ENCODE results near the gene TNFRSF12A.

Gene TNFRSF12A

GRCh38 chr16:3017794-3018506, 2.2 kb upstream of the TNFRSF12A start, which contains the start of gene CLDN6:
Gene CLDN6 (minus strand): TSS chr16:3018183. CDS start chr16:3016021, 2,162 bp downstream.
- ChIA-PET CTCF (interaction anchor here (0.5 to 1.2 kb wide), 17 partner anchors 8 to 114 kb away, joined by 3 to 13 read pairs (median 4); partner anchors contain the start of gene PKMYT1), POLR2A (interaction anchor here (1.0 to 7.2 kb wide), 8 partner anchors 8 to 117 kb away, joined by 3 to 60 read pairs (median 9); partner anchors contain the start of genes ZNF205 and ZNF213)
- TF ChIP-seq LEF1 (IDR thresholded peaks at IDR 0.05; ENCODE audit: borderline replicate concordance) = no peak
- DNase-seq (ENCODE audit: extremely low spot score) = peak; percentile 73

- DNase-seq (ENCODE audit: extremely low spot score) = no peak
- CTCF ChIA-PET = interaction anchor here (0.5 to 4.5 kb wide), 4 partner anchors 8 to 98 kb away, joined by 3 to 38 read pairs (median 6); no protein-coding TSS in a partner anchor
- POLR2A ChIA-PET = interaction anchor here (0.6 to 7.2 kb wide), 16 partner anchors 9 to 100 kb away, joined by 3 to 60 read pairs (median 7); partner anchors contain the start of genes CLDN9, PAQR4 and PKMYT1
- no peak for TF ChIP-seq HDGF (IDR thresholded peaks at IDR 0.05; ENCODE audit: borderline replicate concordance)
- TF ChIP-seq FOXA1 (IDR thresholded peaks at IDR 0.05) = no peak
- no peak for TF ChIP-seq FOXM1 (IDR thresholded peaks at IDR 0.05; ENCODE audit: borderline replicate concordance)
- TF ChIP-seq SUZ12 (IDR thresholded peaks at IDR 0.05) = no peak
- no peak for TF ChIP-seq L3MBTL2 (conservative IDR thresholded peaks at IDR 0.05)
- no peak for TF ChIP-seq BHLHE40 (IDR thresholded peaks at IDR 0.05; ENCODE audit: borderline replicate concordance)
- no peak for TF ChIP-seq PKNOX1 (IDR thresholded peaks at IDR 0.05)
- TF ChIP-seq NFRKB (IDR thresholded peaks at IDR 0.05) = no peak
- TF ChIP-seq ARNT (IDR thresholded peaks at IDR 0.05) = no peak
- no peak for TF ChIP-seq SP1 (IDR thresholded peaks at IDR 0.05)
- no peak for TF ChIP-seq CTBP1 (IDR thresholded peaks at IDR 0.05; ENCODE audit: borderline replicate concordance)
- no peak for TF ChIP-seq TARDBP (IDR thresholded peaks at IDR 0.05)
- no peak for TF ChIP-seq FOXK2 (IDR thresholded peaks at IDR 0.05)
- TF ChIP-seq LEF1 (IDR thresholded peaks at IDR 0.05; ENCODE audit: borderline replicate concordance) = no peak
- no peak for TF ChIP-seq ELF4 (IDR thresholded peaks at IDR 0.05)
- no peak for TF ChIP-seq ZNF384 (IDR thresholded peaks at IDR 0.05)
These were observed 448 bp upstream of the TNFRSF12A start for GRCh38 chr16:3019594-3020246.

GRCh38 chr16:3020604-3021448, 658 bp downstream of the TNFRSF12A start:
- TF ChIP-seq TARDBP (IDR thresholded peaks at IDR 0.05) (no peak), BHLHE40 (IDR thresholded peaks at IDR 0.05; ENCODE audit: borderline replicate concordance) (no peak), ARNT (IDR thresholded peaks at IDR 0.05) (no peak), FOXK2 (IDR thresholded peaks at IDR 0.05) (no peak), NFRKB (IDR thresholded peaks at IDR 0.05) (no peak), HDGF (IDR thresholded peaks at IDR 0.05; ENCODE audit: borderline replicate concordance) (no peak), L3MBTL2 (conservative IDR thresholded peaks at IDR 0.05) (peak; percentile 73), CTBP1 (IDR thresholded peaks at IDR 0.05; ENCODE audit: borderline replicate concordance) (no peak), ZNF384 (IDR thresholded peaks at IDR 0.05) (no peak), FOXA1 (IDR thresholded peaks at IDR 0.05) (no peak), SP1 (IDR thresholded peaks at IDR 0.05) (no peak), SUZ12 (IDR thresholded peaks at IDR 0.05) (no peak), FOXM1 (IDR thresholded peaks at IDR 0.05; ENCODE audit: borderline replicate concordance) (peak; percentile 38; the same call in 1 of the 2 replicates), ELF4 (IDR thresholded peaks at IDR 0.05) (no peak), LEF1 (IDR thresholded peaks at IDR 0.05; ENCODE audit: borderline replicate concordance) (no peak)
- DNase-seq (ENCODE audit: extremely low spot score) = no peak
- ChIA-PET POLR2A (interaction anchor here (0.6 to 7.2 kb wide), 21 partner anchors 8 to 153 kb away, joined by 3 to 60 read pairs (median 6); partner anchors contain the start of genes CLDN9, FLYWCH1, MMP25 and PAQR4), CTCF (interaction anchor here (0.5 to 4.5 kb wide), 5 partner anchors 7 to 1284 kb away, joined by 3 to 38 read pairs (median 5); no protein-coding TSS in a partner anchor)

GRCh38 chr16:3021449-3022207, 1.5 kb downstream of the TNFRSF12A start:
- DNase-seq (ENCODE audit: extremely low spot score) = peak; percentile 67
- CTCF ChIA-PET = interaction anchor here (0.6 to 4.5 kb wide), 2 partner anchors 10 to 1283 kb away, joined by 3 to 38 read pairs; no protein-coding TSS in a partner anchor
- TF ChIP-seq NFRKB (IDR thresholded peaks at IDR 0.05) = no peak
- TF ChIP-seq CTBP1 (IDR thresholded peaks at IDR 0.05; ENCODE audit: borderline replicate concordance) = no peak
- TF ChIP-seq BHLHE40 (IDR thresholded peaks at IDR 0.05; ENCODE audit: borderline replicate concordance) = no peak
- TF ChIP-seq FOXM1 (IDR thresholded peaks at IDR 0.05; ENCODE audit: borderline replicate concordance) = no peak
- TF ChIP-seq HDGF (IDR thresholded peaks at IDR 0.05; ENCODE audit: borderline replicate concordance) = no peak
- no peak for TF ChIP-seq TARDBP (IDR thresholded peaks at IDR 0.05)
- TF ChIP-seq SUZ12 (IDR thresholded peaks at IDR 0.05) = no peak
- no peak for TF ChIP-seq PKNOX1 (IDR thresholded peaks at IDR 0.05)
- no peak for TF ChIP-seq LEF1 (IDR thresholded peaks at IDR 0.05; ENCODE audit: borderline replicate concordance)
- TF ChIP-seq L3MBTL2 (conservative IDR thresholded peaks at IDR 0.05) = no peak
- no peak for TF ChIP-seq ARNT (IDR thresholded peaks at IDR 0.05)
- TF ChIP-seq SP1 (IDR thresholded peaks at IDR 0.05) = no peak
- POLR2A ChIA-PET = interaction anchor here (0.6 to 7.2 kb wide), 14 partner anchors 10 to 154 kb away, joined by 3 to 60 read pairs (median 4); partner anchors contain the start of genes CLDN9, FLYWCH1, MMP25 and PKMYT1

All from HEK293T (cell line).